CD14-positive monocyte (primary cell): ENCODE measurements around the gene MT1X. TPM values are rescaled to one million over a fixed set of nuclear protein-coding genes. Genes with fewer than 3 reads are reported as not detected.
A peak's percentile ranks its signal among the peaks of the same experiment; 100 is the strongest.
"Not testable (repeated sequence)": the region's sequence is repeated elsewhere in the genome, so short reads cannot be mapped to it uniquely, and the experiment has no call there.

ENCODE experiments used
- DNase-seq, 3 donors: peaks; one replicate each; pipeline ENCODE4 v3.0.0-alpha.2; 2011 to 2022
- H2AFZ ChIP-seq: 2 replicates; pipeline ENCODE4 v1.6.0; 2012; ENCODE audit warnings: mild to moderate bottlenecking, low read depth, low read length, inconsistent platforms; ENCODE audit not compliant: insufficient read depth, poor library complexity, severe bottlenecking
- H3K27ac ChIP-seq, 2 donors: 1 replicate in 1 of 2; 2 replicates in 1 of 2; pipeline ENCODE4 v1.5.1; 2012 to 2013; ENCODE audit warnings: low read length in 2 of 2, control low read depth in 1 of 2, inconsistent platforms in 1 of 2, low read depth in 1 of 2, mild to moderate bottlenecking in 1 of 2
- H3K27me3 ChIP-seq, 2 donors: one replicate each; pipeline versions ENCODE4 v1.6.0 to v1.6.1; 2011 to 2013; ENCODE audit warnings: low read length in 2 of 2; ENCODE audit not compliant: control insufficient read depth in 2 of 2, insufficient read depth in 2 of 2
- H3K36me3 ChIP-seq, 2 donors: replicated peaks in 1 of 2; 1 replicate in 1 of 2; 2 replicates in 1 of 2; pipeline versions ENCODE4 v1.5.1 to v1.6.1; 2012 to 2013; ENCODE audit warnings: low read length in 2 of 2, control low read depth in 1 of 2, inconsistent platforms in 1 of 2, mild to moderate bottlenecking in 1 of 2; ENCODE audit not compliant: insufficient read depth in 2 of 2, control insufficient read depth in 1 of 2
- H3K4me1 ChIP-seq, 2 donors: 1 replicate in 1 of 2; 2 replicates in 1 of 2; pipeline versions ENCODE4 v1.5.1 to v1.6.1; 2012 to 2013; ENCODE audit warnings: low read length in 2 of 2, control low read depth in 1 of 2, inconsistent platforms in 1 of 2, mild to moderate bottlenecking in 1 of 2, moderate library complexity in 1 of 2; ENCODE audit not compliant: insufficient read depth in 2 of 2, control insufficient read depth in 1 of 2
- H3K4me2 ChIP-seq: replicated peaks from 2 replicates; pipeline ENCODE3; 2012; ENCODE audit warnings: low read length, moderate library complexity, mild to moderate bottlenecking; ENCODE audit not compliant: poor library complexity, severe bottlenecking; ENCODE audit errors: extremely low read depth
- H3K4me3 ChIP-seq, 3 experiments: fragments of 200-600 bp in 1 of 3; sonication (generic) in 1 of 3; replicated peaks in 1 of 3; 1 replicate in 2 of 3; 2 replicates in 1 of 3; pipeline ENCODE4 v1.5.1; 2011 to 2013; ENCODE audit warnings: low read length in 3 of 3, mild to moderate bottlenecking in 3 of 3, control low read depth in 2 of 3, low read depth in 2 of 3, inconsistent platforms in 1 of 3, moderate library complexity in 1 of 3
- H3K79me2 ChIP-seq: 2 replicates; pipeline ENCODE4 v1.6.0; 2012; ENCODE audit warnings: mild to moderate bottlenecking, control low read depth, inconsistent platforms, low read length, moderate library complexity; ENCODE audit not compliant: insufficient read depth
- H3K9ac ChIP-seq: 2 replicates; pipeline ENCODE4 v1.6.0; 2017; ENCODE audit warnings: low read length, mild to moderate bottlenecking; ENCODE audit not compliant: insufficient read depth, poor library complexity, severe bottlenecking
- H3K9me3 ChIP-seq, 2 donors: replicated peaks in 1 of 2; 1 replicate in 1 of 2; 2 replicates in 1 of 2; pipeline versions ENCODE4 v1.5.1 to v1.6.1; 2012 to 2013; ENCODE audit warnings: low read length in 2 of 2, control low read depth in 1 of 2; ENCODE audit not compliant: control insufficient read depth in 1 of 2, insufficient read depth in 1 of 2
- H4K20me1 ChIP-seq: 2 replicates; pipeline ENCODE4 v1.6.0; 2012; ENCODE audit warnings: mild to moderate bottlenecking, low read length, control low read depth, moderate library complexity; ENCODE audit not compliant: insufficient read depth
- H3K27ac Mint-ChIP-seq, 7 donors: one replicate each; pipeline ENCODE4 v1.8.0; 2020; ENCODE audit warnings: mild to moderate bottlenecking in 7 of 7, mixed read lengths in 7 of 7, moderate library complexity in 6 of 7, inconsistent platforms in 2 of 7
- H3K27me3 Mint-ChIP-seq, 3 donors: one replicate each; pipeline ENCODE4 v1.8.0; 2021 to 2022; ENCODE audit warnings: low read depth in 3 of 3, mild to moderate bottlenecking in 3 of 3, mixed read lengths in 3 of 3, moderate library complexity in 3 of 3, inconsistent platforms in 1 of 3
- H3K36me3 Mint-ChIP-seq, 2 donors: one replicate each; pipeline ENCODE4 v1.8.0; 2020; ENCODE audit warnings: mixed read lengths in 2 of 2, inconsistent platforms in 1 of 2, mild to moderate bottlenecking in 1 of 2
- H3K4me1 Mint-ChIP-seq: one replicate; pipeline ENCODE4 v1.8.0; 2020; ENCODE audit warnings: mild to moderate bottlenecking, mixed read lengths
- H3K4me3 Mint-ChIP-seq, 2 donors: one replicate each; pipeline ENCODE4 v1.8.0; 2020; ENCODE audit warnings: mild to moderate bottlenecking in 2 of 2, mixed read lengths in 2 of 2, moderate library complexity in 1 of 2
- H3K9me3 Mint-ChIP-seq, 7 donors: one replicate each; pipeline ENCODE4 v1.8.0; 2020 to 2022; ENCODE audit warnings: mixed read lengths in 7 of 7, mild to moderate bottlenecking in 6 of 7, moderate library complexity in 6 of 7, inconsistent platforms in 2 of 7
- CTCF ChIP-seq: fragments of 200-600 bp; IDR thresholded peaks from one replicate; pipeline ENCODE4 v1.8.0; 2022; ENCODE audit warnings: antibody characterized with exemption, mild to moderate bottlenecking
- WGBS: methylation state at CpG from one replicate; pipeline ENCODE4 v1.1.5; 2013; ENCODE audit warnings: missing lambda C conversion rate; ENCODE audit not compliant: insufficient coverage; 5-methylcytosine and 5-hydroxymethylcytosine counted together
- intact Hi-C, 2 donors: fragments of 100-400 bp; cut with micrococcal nuclease; formaldehyde crosslinking; loops; one replicate each; pipeline versions ENCODE4 v1.15.0 to v1.15.1; 2023
- polyA plus RNA-seq, 3 donors: library from polyadenylated mRNA; depleted of rRNA in 1 of 3; unstranded in 2 of 3; stranded (reverse) in 1 of 3; fragments of 300-500 nt in 2 of 3; fragments of >200 nt in 1 of 3; fragmentation: Illumina TruSeq in 2 of 3; gene quantifications; 1 replicate in 2 of 3; 2 replicates in 1 of 3; pipeline ENCODE4 v1.2.3, GENCODE V29; 2012 to 2021

Gene MT1X
- polyA plus RNA-seq, 3 donors: 34.5 to 87.9 (median 55.4) TPM

- no peak for DNase-seq
- Histone ChIP-seq H3K36me3 (no peaks in the 10 kb centered on the region), H3K4me1 (peaks cover 11 to 21% of the 10 kb centered on the region in 2 donors), H3K79me2 (no peaks in the 10 kb centered on the region), H3K4me2 (no peak overlapping the region), H3K9me3 (peaks cover 0 to 34% of the 10 kb centered on the region in 2 donors), H3K4me3 (no peak overlapping the region), H4K20me1 (no peaks in the 10 kb centered on the region), H3K9ac (no peak overlapping the region), H3K27ac (no peak overlapping the region), H2AFZ (no peak overlapping the region), H3K27me3 (peaks cover 57 to 95% of the 10 kb centered on the region in 2 donors)
- H3K9me3 Mint-ChIP-seq: peaks cover 0 to 18% (median 6%) of the 10 kb centered on the region in 7 donors
- H3K27me3 Mint-ChIP-seq: peaks cover 89 to 97% (median 94%) of the 10 kb centered on the region in 3 donors
- H3K27ac Mint-ChIP-seq: no peak overlapping the region
- H3K4me3 Mint-ChIP-seq: peak overlapping the region in 1 of 2 donors; percentile 73
- H3K4me1 Mint-ChIP-seq: peaks cover 30% of the 10 kb centered on the region
- intact Hi-C loops: no loop called here
- TF ChIP-seq CTCF: no peak
- no CpG with 5 or more reads among the region's 2 CpGs for WGBS
- peaks cover 5 to 7% of the 10 kb centered on the region in 2 donors for H3K36me3 Mint-ChIP-seq
Measured at GRCh38 chr16:56670620-56670934, 11.7 kb upstream of the MT1X start.

GRCh38 chr16:56671691-56672090, 10.6 kb upstream of the MT1X start:
- WGBS: no CpG with 5 or more reads among the region's 2 CpGs
- peaks cover 11 to 25% of the 10 kb centered on the region in 2 donors for H3K4me1 ChIP-seq
- H3K79me2 ChIP-seq, H4K20me1 ChIP-seq, H3K9ac ChIP-seq, intact Hi-C loops, H3K36me3 ChIP-seq, H3K36me3 Mint-ChIP-seq, H2AFZ ChIP-seq, H3K27ac ChIP-seq, H3K4me2 ChIP-seq, H3K27ac Mint-ChIP-seq, H3K4me3 ChIP-seq: not testable (repeated sequence)
- peaks cover 0 to 38% of the 10 kb centered on the region in 2 donors for H3K9me3 ChIP-seq
- Mint-ChIP-seq H3K4me1 (peaks cover 35% of the 10 kb centered on the region), H3K4me3 (peak overlapping the region in 1 of 2 donors; percentile 73), H3K27me3 (peaks cover 89 to 97% (median 95%) of the 10 kb centered on the region in 3 donors), H3K9me3 (peaks cover 0 to 18% (median 9%) of the 10 kb centered on the region in 7 donors)
- DNase-seq: peak in 1 of 3 donors; percentile 10
- H3K27me3 ChIP-seq: peaks cover 56 to 93% of the 10 kb centered on the region in 2 donors

GRCh38 chr16:56672171-56672570, 10.1 kb upstream of the MT1X start:
- DNase-seq, H3K27ac ChIP-seq, H3K79me2 ChIP-seq, H3K36me3 Mint-ChIP-seq, H3K4me2 ChIP-seq, H4K20me1 ChIP-seq, H3K9ac ChIP-seq, H3K36me3 ChIP-seq, intact Hi-C loops, H2AFZ ChIP-seq, H3K4me3 ChIP-seq, H3K27ac Mint-ChIP-seq: not testable (repeated sequence)
- WGBS: no CpG with 5 or more reads among the region's 3 CpGs
- Mint-ChIP-seq H3K27me3 (peaks cover 89 to 97% (median 94%) of the 10 kb centered on the region in 3 donors), H3K9me3 (peaks cover 0 to 15% (median 9%) of the 10 kb centered on the region in 7 donors), H3K4me1 (peaks cover 35% of the 10 kb centered on the region), H3K4me3 (peak overlapping the region in 1 of 2 donors; percentile 67)
- Histone ChIP-seq H3K27me3 (peaks cover 54 to 93% of the 10 kb centered on the region in 2 donors), H3K9me3 (peaks cover 0 to 34% of the 10 kb centered on the region in 2 donors), H3K4me1 (peaks cover 11 to 25% of the 10 kb centered on the region in 2 donors)
